Gastroesophageal sphincter (tissue), 4 donors: ENCODE measurements around the gene RXRB. TPM values are rescaled to one million over a fixed set of nuclear protein-coding genes. Genes with fewer than 3 reads are reported as not detected.

ENCODE experiments used
- ATAC-seq: fragments of 150-250 bp; one replicate; pipeline ENCODE4 v1.9.1; 2016; ENCODE audit warnings: mild to moderate bottlenecking, moderate library complexity
- H3K27ac ChIP-seq, 4 donors: fragments of 200-600 bp; sonication (generic) in 3 of 4; 1 replicate in 3 of 4; 2 replicates in 1 of 4; pipeline ENCODE4 v1.5.1; 2016 to 2019
- H3K27me3 ChIP-seq: fragments of 200-600 bp; sonication (generic); one replicate; pipeline ENCODE4 v1.5.1; 2019
- H3K36me3 ChIP-seq, 2 donors: fragments of 200-600 bp; sonication (generic); one replicate each; pipeline ENCODE4 v1.5.1; 2019; ENCODE audit warnings: control low read depth in 1 of 2
- H3K4me1 ChIP-seq, 3 donors: fragments of 200-600 bp; sonication (generic); 1 replicate in 2 of 3; 2 replicates in 1 of 3; pipeline ENCODE4 v1.5.1; 2016 to 2019; ENCODE audit warnings: control low read depth in 2 of 3
- H3K4me3 ChIP-seq, 2 donors: fragments of 200-600 bp; sonication (generic); one replicate each; pipeline ENCODE4 v1.5.1; 2019; ENCODE audit warnings: mild to moderate bottlenecking in 1 of 2, moderate library complexity in 1 of 2
- H3K9me3 ChIP-seq, 3 donors: fragments of 200-600 bp; sonication (generic); one replicate each; pipeline ENCODE4 v1.5.1; 2017 to 2019; ENCODE audit warnings: control low read depth in 2 of 3
- CTCF ChIP-seq, 4 experiments: fragments of 200-600 bp in 2 of 4; fragments of 450-650 bp in 2 of 4; sonication (generic) in 1 of 4; IDR thresholded peaks; one replicate each; pipeline ENCODE4 v1.5.1; 2017 to 2019; ENCODE audit warnings: antibody characterized with exemption in 4 of 4, mild to moderate bottlenecking in 2 of 4, moderate library complexity in 2 of 4
- EP300 ChIP-seq: sonication (generic); formaldehyde crosslinking; IDR thresholded peaks from one replicate; pipeline ENCODE4 v1.6.1; 2017; ENCODE audit warnings: antibody characterized with exemption, mild to moderate bottlenecking
- POLR2A ChIP-seq, 2 donors: fragments of 450-650 bp; IDR thresholded peaks; one replicate each; pipeline ENCODE4 v1.6.1; 2017; ENCODE audit warnings: antibody characterized with exemption in 2 of 2, mild to moderate bottlenecking in 2 of 2, moderate library complexity in 1 of 2
- POLR2AphosphoS5 ChIP-seq: sonication (generic); formaldehyde crosslinking; IDR thresholded peaks from one replicate; pipeline ENCODE4 v1.6.1; 2017; ENCODE audit warnings: antibody characterized with exemption
- WGBS, 2 donors: methylation state at CpG; one replicate each; pipeline ENCODE4 v1.1.5; 2018; ENCODE audit warnings: low coverage in 1 of 2; 5-methylcytosine and 5-hydroxymethylcytosine counted together
- total RNA-seq, 4 donors: library from RNA; depleted of rRNA; stranded (reverse); fragments of >200 nt; gene quantifications; one replicate each; pipeline ENCODE4 v1.1.0, GENCODE V29; 2016

Gene RXRB
- total RNA-seq, 4 donors from 2014 or later, result 20.0 to 38.8 (median 28.9) TPM

- H3K36me3 ChIP-seq, result peaks cover 0 to 17% of the 10 kb centered on the region in 2 donors
- H3K9me3 ChIP-seq, result no peaks in the 10 kb centered on the region
- H3K27ac ChIP-seq, result no peak overlapping the region
- no peak for TF ChIP-seq POLR2A (IDR thresholded peaks at IDR 0.05)
- no peak for TF ChIP-seq CTCF (IDR thresholded peaks at IDR 0.05)
- no peak for ATAC-seq
- H3K4me1 ChIP-seq, result peaks cover 0 to 21% (median 9%) of the 10 kb centered on the region in 3 donors
- 81 to 88% methylated on average over 2 to 8 of the region's 11 CpGs for WGBS, 2 donors
- no peak overlapping the region for H3K4me3 ChIP-seq
- H3K27me3 ChIP-seq, result peaks cover 45% of the 10 kb centered on the region
Observed at GRCh38 chr6:33190504-33191107, 9.9 kb downstream of the RXRB start.

DNA sequence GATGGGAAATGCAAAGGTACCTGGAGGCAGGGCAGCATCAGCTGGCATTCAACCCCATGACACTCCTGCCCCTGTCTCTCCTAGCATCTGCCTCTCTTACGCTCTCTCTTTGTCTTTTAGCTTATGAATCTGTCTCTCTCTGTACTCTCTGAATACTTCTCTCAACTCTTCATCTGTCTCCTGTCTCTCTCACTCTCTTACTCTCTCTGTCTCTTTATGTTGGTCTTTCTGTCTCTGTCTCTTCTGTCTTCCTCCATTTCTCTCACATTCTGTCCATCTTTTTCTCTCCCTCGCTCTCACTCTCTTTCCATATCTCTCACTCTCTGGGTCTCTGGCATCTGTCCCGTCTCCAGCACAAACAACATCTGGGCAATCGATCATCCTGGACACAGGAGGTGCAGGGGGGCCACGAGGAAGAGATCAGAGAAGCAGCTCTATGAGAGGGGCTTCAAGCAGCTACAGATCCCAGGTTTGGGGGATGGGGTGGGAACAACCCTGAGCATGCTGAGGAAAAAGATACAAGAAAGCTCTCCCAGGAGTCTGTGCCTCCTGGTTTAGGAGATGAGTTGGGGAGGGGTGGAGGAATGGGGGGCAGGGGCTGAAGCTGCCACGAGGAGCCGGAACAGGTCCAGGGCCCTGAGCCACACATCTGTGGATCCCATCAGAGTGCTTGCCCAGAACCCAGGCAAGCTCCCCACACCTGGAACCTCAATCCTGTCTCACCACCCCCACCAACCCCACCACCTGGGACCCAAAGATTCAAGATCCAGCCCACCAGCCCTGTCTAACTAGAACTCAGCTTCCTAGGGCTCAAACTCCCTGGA lies 10.6 kb downstream of the RXRB start:
- Histone ChIP-seq H3K4me1 (peaks cover 0 to 21% (median 9%) of the 10 kb centered on the region in 3 donors), H3K27ac (no peak overlapping the region), H3K27me3 (peaks cover 51% of the 10 kb centered on the region), H3K4me3 (no peak overlapping the region), H3K36me3 (peaks cover 0 to 10% of the 10 kb centered on the region in 2 donors), H3K9me3 (no peaks in the 10 kb centered on the region)
- ATAC-seq, result no peak
- no peak for TF ChIP-seq EP300
- TF ChIP-seq POLR2A (IDR thresholded peaks at IDR 0.05), result no peak
- TF ChIP-seq CTCF (IDR thresholded peaks at IDR 0.05), result no peak
- no peak for TF ChIP-seq POLR2AphosphoS5
- 37 to 100% methylated on average over 1 to 4 of the region's 7 CpGs for WGBS, 2 donors

DNA sequence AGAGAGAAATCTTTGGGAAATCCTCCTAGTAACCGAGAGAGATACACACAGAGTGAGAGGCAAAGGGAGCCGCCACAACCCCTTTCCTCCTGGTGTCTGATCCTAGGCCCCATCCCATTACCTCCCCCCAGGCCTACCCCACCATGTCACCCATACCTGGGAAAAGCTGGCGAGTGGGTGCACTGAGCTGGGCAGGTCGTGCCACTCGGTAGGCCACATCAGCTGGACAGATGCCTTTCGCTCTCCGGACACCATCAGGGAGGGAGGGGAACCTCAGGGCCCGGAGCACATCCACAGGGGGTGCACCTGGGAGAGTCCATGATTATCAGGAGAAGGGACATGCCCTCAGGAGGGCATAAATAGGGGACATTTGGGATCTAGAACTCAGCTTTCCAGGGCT lies 11.3 kb downstream of the RXRB start:
- Histone ChIP-seq H3K36me3 (peaks cover 0 to 3% of the 10 kb centered on the region in 2 donors), H3K9me3 (no peaks in the 10 kb centered on the region), H3K27ac (no peak overlapping the region), H3K4me1 (peaks cover 0 to 21% (median 9%) of the 10 kb centered on the region in 3 donors), H3K4me3 (no peak overlapping the region), H3K27me3 (peaks cover 57% of the 10 kb centered on the region)
- WGBS, 2 donors, result 90% methylated on average over 5 of the region's 8 CpGs; no CpG with 5 or more reads in 1 of the 2 donors
- ATAC-seq, result no peak
- no peak for TF ChIP-seq EP300
- TF ChIP-seq CTCF (IDR thresholded peaks at IDR 0.05), result no peak
- no peak for TF ChIP-seq POLR2A (IDR thresholded peaks at IDR 0.05)
- no peak for TF ChIP-seq POLR2AphosphoS5

DNA sequence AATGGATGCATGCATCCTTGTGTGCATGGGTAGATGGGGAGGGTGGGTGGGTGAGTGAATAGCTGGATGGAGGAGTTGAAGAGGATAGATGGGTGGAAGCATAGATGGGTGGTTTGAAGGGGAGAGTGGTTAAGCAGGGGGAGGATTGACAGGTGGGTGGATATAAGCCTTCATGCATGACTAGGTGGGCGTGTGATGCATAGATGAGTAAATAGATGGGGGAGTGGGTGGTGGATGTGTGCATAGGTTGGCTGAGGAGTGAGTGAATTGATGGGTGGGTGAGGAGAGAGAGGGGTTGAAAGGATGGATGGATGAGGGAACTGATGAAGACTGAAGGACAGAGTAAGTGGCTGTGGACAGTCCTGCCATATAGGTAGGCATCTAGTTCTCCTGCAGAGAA lies 12.7 kb downstream of the RXRB start:
- no peak overlapping the region for H3K27ac ChIP-seq
- no peak for ATAC-seq
- peaks cover 57% of the 10 kb centered on the region for H3K27me3 ChIP-seq
- 95 to 100% methylated on average over 1 of the region's 1 CpG for WGBS, 2 donors
- H3K4me3 ChIP-seq, result no peak overlapping the region
- H3K36me3 ChIP-seq, result no peaks in the 10 kb centered on the region
- no peak for TF ChIP-seq CTCF (IDR thresholded peaks at IDR 0.05)
- no peak for TF ChIP-seq POLR2A (IDR thresholded peaks at IDR 0.05)
- TF ChIP-seq EP300, result no peak
- TF ChIP-seq POLR2AphosphoS5, result no peak
- no peaks in the 10 kb centered on the region for H3K9me3 ChIP-seq
- H3K4me1 ChIP-seq, result peaks cover 0 to 11% (median 7%) of the 10 kb centered on the region in 3 donors
